SK-N-SH (cell line): Measurements from ENCODE around the gene MICAL2.

Experiments used
- EZH2phosphoT487 ChIP-seq: fragments of 200-600 bp; sonication (generic); IDR thresholded peaks from 2 replicates; pipeline ENCODE4 v1.6.1; 2017; ENCODE audit warnings: low read depth, mixed run types, mild to moderate bottlenecking, antibody characterized with exemption, moderate library complexity, borderline replicate concordance
- MXI1 ChIP-seq: IDR thresholded peaks from 2 replicates; pipeline ENCODE4 v1.6.1; 2012; ENCODE audit warnings: mild to moderate bottlenecking, low read depth, low read length, improper control_type of control experiment
- POLR2AphosphoS5 ChIP-seq: IDR thresholded peaks from 2 replicates; pipeline ENCODE4 v1.6.1; 2012; ENCODE audit warnings: low read depth, low read length
- TF ChIP-seq, protein P1 (sequence below): fragments of 150-350 bp; IDR thresholded peaks from 2 replicates; pipeline ENCODE4 v1.6.1; 2017; ENCODE audit warnings: antibody characterized with exemption, low read length, low read depth, borderline replicate concordance
- TF ChIP-seq, protein P2 (sequence below): fragments of 200-600 bp; sonication (generic); IDR thresholded peaks from 2 replicates; pipeline ENCODE4 v1.6.1; 2017; ENCODE audit warnings: antibody characterized with exemption, mild to moderate bottlenecking, moderate library complexity

DNA sequence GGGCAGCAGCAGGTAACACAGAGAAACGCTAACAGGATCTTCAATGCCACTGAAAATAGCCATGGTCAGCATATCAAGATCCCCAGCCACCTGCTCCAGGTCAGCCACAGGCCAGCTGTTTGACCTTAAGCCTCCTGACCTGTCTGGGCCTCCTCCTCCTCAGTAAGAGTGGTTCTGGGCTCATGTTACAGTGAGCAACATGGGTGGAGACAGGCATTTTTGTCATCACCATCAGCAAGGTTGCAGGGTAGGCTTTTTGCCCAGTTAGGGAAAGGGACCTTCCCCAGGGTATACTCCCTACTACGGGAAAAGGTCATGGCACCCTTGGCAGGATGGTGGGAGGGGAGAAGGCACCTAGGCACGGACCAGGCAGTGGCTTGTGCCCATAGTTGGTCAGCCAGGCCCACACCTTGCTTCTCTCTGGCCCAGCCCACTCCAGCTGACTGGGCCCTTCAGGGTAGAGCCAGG lies 135.2 kb downstream of the MICAL2 start:
- TF ChIP-seq POLR2AphosphoS5 (no peak), EZH2phosphoT487 (no peak), MXI1 (no peak)
- TF ChIP-seq, protein P1, sequence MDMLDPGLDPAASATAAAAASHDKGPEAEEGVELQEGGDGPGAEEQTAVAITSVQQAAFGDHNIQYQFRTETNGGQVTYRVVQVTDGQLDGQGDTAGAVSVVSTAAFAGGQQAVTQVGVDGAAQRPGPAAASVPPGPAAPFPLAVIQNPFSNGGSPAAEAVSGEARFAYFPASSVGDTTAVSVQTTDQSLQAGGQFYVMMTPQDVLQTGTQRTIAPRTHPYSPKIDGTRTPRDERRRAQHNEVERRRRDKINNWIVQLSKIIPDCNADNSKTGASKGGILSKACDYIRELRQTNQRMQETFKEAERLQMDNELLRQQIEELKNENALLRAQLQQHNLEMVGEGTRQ, result no peak
- TF ChIP-seq, protein P2, sequence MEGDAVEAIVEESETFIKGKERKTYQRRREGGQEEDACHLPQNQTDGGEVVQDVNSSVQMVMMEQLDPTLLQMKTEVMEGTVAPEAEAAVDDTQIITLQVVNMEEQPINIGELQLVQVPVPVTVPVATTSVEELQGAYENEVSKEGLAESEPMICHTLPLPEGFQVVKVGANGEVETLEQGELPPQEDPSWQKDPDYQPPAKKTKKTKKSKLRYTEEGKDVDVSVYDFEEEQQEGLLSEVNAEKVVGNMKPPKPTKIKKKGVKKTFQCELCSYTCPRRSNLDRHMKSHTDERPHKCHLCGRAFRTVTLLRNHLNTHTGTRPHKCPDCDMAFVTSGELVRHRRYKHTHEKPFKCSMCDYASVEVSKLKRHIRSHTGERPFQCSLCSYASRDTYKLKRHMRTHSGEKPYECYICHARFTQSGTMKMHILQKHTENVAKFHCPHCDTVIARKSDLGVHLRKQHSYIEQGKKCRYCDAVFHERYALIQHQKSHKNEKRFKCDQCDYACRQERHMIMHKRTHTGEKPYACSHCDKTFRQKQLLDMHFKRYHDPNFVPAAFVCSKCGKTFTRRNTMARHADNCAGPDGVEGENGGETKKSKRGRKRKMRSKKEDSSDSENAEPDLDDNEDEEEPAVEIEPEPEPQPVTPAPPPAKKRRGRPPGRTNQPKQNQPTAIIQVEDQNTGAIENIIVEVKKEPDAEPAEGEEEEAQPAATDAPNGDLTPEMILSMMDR, result no peak
